ENCODE measurements around the gene TIMM13. TPM values are rescaled to one million over a fixed set of nuclear protein-coding genes. Genes with fewer than 3 reads are reported as not detected.

TIMM13 gene
- total and polyA plus RNA-seq, 9 of the 15 experiments (the other 6 are each of a cell fraction or from before 2014, with no cell fraction given) = 17.6 to 215 (median 71.8) TPM

- TF ChIP-seq SNAPC5 (CRISPR knock-in tag; IDR thresholded peaks at IDR 0.05) = no peak
- TF ChIP-seq RERE (CRISPR knock-in tag; IDR thresholded peaks at IDR 0.05; ENCODE audit: borderline replicate concordance) = no peak
- TF ChIP-seq RCOR1 (IDR thresholded peaks at IDR 0.05; ENCODE audit: borderline replicate concordance in 1 of 2, low read depth in 2 of 2, low read length in 2 of 2) = peak in 1 of 2 experiments; percentile 53; a peak in 3 of 4 replicates
- no peak for TF ChIP-seq JUN (IDR thresholded peaks at IDR 0.05; ENCODE audit: borderline replicate concordance, low read depth, low read length)
- TF ChIP-seq JUN (CRISPR knock-in tag; IDR thresholded peaks at IDR 0.05; ENCODE audit: borderline replicate concordance) = no peak
- TF ChIP-seq ADNP (tag; IDR thresholded peaks at IDR 0.05) = peak; percentile 95
- TF ChIP-seq NCOA1 (IDR thresholded peaks at IDR 0.05; ENCODE audit: low read depth) = no peak
- no peak for TF ChIP-seq CHCHD3 (CRISPR knock-in tag; IDR thresholded peaks at IDR 0.05)
- no peak for TF ChIP-seq SFPQ (IDR thresholded peaks at IDR 0.05; ENCODE audit: low read depth, low read length)
- TF ChIP-seq USF1 (CRISPR knock-in tag; IDR thresholded peaks at IDR 0.05) = 0 out of 2 replicates have a peak, but pooled peaks have one; percentile 22
- TF ChIP-seq SRSF1 (IDR thresholded peaks at IDR 0.05; ENCODE audit: low read depth, low read length) = 0 out of 2 replicates have a peak, but pooled peaks have one; percentile 22
- TF ChIP-seq ZNF444 (CRISPR knock-in tag; IDR thresholded peaks at IDR 0.05) = no peak
- TF ChIP-seq TRIM25 (IDR thresholded peaks at IDR 0.05; ENCODE audit: borderline replicate concordance) = no peak
- TF ChIP-seq CCNT2 (IDR thresholded peaks at IDR 0.05; ENCODE audit: borderline replicate concordance, extremely low read depth, insufficient read length, low read depth, low read length) = no peak
Observed at GRCh38 chr19:2475018-2475701, 47.8 kb upstream of the TIMM13 start (continued).

Data from K562 (cell line).